ENCODE measurements around the gene ANKRD44. TPM values are rescaled to one million over a fixed set of nuclear protein-coding genes. Genes with fewer than 3 reads are reported as not detected.

Gene ANKRD44
- total RNA-seq, 2 donors from 2014 or later = 7.0 to 7.9 TPM

DNA sequence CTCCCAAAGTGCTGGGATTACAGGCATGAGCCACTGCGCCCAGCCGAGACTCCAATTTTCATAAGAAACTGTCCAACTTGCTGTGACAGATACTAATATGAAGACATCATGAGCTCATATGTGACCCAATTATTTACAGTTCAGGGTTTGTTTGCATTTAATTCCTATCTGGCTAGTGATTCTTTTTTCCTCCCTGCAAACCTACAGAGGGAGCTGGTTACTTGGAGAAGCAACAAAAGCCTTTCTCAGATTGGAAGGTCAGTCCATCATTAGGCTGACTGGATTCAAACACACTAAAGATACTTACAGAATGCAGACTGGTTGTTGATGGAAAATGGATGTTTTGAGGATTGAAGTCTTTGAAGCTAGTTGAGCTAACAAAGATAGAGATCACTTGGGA, 176.4 kb downstream of the ANKRD44 start:
- H3K27ac ChIP-seq = no peak overlapping the region
- no peaks in the 10 kb centered on the region for H3K27me3 ChIP-seq
- H3K4me3 ChIP-seq = no peak overlapping the region
- H3K9me3 ChIP-seq = no peaks in the 10 kb centered on the region
- no peak overlapping the region for H3K9ac ChIP-seq (ENCODE audit: low read depth in 2 of 2, low read length in 2 of 2)
- intact Hi-C loops (cut with DNase I) = no loop called here
- TF ChIP-seq CTCF (IDR thresholded peaks at IDR 0.05) = no peak
- H3K36me3 ChIP-seq = no peaks in the 10 kb centered on the region
- no peak for DNase-seq
- no peaks in the 10 kb centered on the region for H3K4me1 ChIP-seq

DNA sequence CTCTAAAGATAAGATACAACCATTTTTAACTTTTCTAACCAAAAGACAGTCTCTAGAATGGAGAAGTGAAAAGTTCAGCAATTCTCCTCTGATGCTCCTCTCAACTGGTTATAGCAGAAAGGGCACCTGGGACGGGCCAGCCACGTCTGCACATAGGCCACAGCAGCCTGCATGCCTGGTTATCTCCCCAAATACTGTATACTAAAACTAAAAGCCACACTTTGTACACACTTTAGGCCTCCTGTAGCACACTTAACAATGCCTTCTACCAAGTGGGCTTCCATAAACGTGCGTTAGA, 179.1 kb downstream of the ANKRD44 start:
- H3K4me1 ChIP-seq = no peaks in the 10 kb centered on the region
- intact Hi-C loops (cut with DNase I) = no loop called here
- H3K27me3 ChIP-seq = no peaks in the 10 kb centered on the region
- H3K9ac ChIP-seq (ENCODE audit: low read depth in 2 of 2, low read length in 2 of 2) = no peak overlapping the region
- no peaks in the 10 kb centered on the region for H3K36me3 ChIP-seq
- no peak overlapping the region for H3K27ac ChIP-seq
- no peak for TF ChIP-seq CTCF (IDR thresholded peaks at IDR 0.05)
- no peak for DNase-seq
- no peaks in the 10 kb centered on the region for H3K9me3 ChIP-seq
- H3K4me3 ChIP-seq = no peak overlapping the region

DNA sequence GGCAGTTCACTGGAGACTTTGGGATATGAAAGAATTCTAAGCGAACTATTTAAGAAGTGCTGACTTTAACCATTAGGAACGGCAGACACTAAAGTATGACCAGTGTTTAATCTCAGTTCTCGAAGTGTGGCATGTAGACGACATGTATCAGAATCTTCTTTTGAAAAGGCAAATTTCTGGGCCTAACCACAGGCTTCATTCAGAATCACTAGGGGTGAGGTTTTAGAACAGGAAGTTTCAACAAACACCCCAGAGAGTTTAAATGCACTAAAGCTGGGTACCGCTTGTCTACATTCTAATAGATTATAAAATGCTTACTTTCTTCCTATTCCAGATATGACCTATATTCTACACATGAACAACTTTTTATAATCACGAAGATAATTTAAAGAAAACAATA, 180.3 kb downstream of the ANKRD44 start:
- Histone ChIP-seq H3K27ac (no peak overlapping the region), H3K4me3 (no peak overlapping the region), H3K27me3 (no peaks in the 10 kb centered on the region), H3K9ac (ENCODE audit: low read depth in 2 of 2, low read length in 2 of 2) (no peak overlapping the region), H3K9me3 (no peaks in the 10 kb centered on the region), H3K36me3 (no peaks in the 10 kb centered on the region), H3K4me1 (no peaks in the 10 kb centered on the region)
- intact Hi-C loops (cut with DNase I) = no loop called here
- no peak for DNase-seq
- no peak for TF ChIP-seq CTCF (IDR thresholded peaks at IDR 0.05)

- no peak for TF ChIP-seq CTCF (IDR thresholded peaks at IDR 0.05)
- intact Hi-C loops (cut with DNase I) = no loop called here
- DNase-seq = no peak
- H3K27ac ChIP-seq = no peak overlapping the region
- H3K4me1 ChIP-seq = no peaks in the 10 kb centered on the region
- H3K27me3 ChIP-seq = no peaks in the 10 kb centered on the region
- no peaks in the 10 kb centered on the region for H3K9me3 ChIP-seq
- H3K9ac ChIP-seq (ENCODE audit: low read depth in 2 of 2, low read length in 2 of 2) = no peak overlapping the region
- H3K36me3 ChIP-seq = no peaks in the 10 kb centered on the region
- no peak overlapping the region for H3K4me3 ChIP-seq
Measured at GRCh38 chr2:197128897-197129296, 181.7 kb downstream of the ANKRD44 start.

DNA sequence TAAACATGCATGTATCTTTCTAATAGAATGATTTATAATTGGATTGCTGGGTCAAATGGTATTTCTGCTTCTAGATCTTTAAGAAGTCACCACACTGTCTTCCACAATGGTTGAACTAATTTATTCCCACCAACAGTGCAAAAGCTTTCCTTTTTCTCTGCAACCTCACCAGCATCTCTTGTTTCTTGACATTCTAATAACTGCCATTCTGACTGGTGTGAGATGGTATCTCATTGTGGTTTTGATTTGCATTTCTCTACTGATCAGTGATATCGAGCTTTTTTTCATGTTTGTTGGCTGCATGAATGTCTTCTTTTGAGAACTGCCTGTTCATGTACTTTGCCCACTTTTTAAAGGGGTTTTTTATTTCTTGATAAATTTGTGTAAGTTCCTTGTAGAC, 182.5 kb downstream of the ANKRD44 start:
- H3K9ac ChIP-seq (ENCODE audit: low read depth in 2 of 2, low read length in 2 of 2) = no peak overlapping the region
- H3K27me3 ChIP-seq = no peaks in the 10 kb centered on the region
- no peak for TF ChIP-seq CTCF (IDR thresholded peaks at IDR 0.05)

More for the DNA sequence above, 182.5 kb downstream of the ANKRD44 start:
- Histone ChIP-seq H3K4me3 (no peak overlapping the region), H3K9me3 (no peaks in the 10 kb centered on the region), H3K4me1 (no peaks in the 10 kb centered on the region), H3K36me3 (no peaks in the 10 kb centered on the region), H3K27ac (no peak overlapping the region)
- DNase-seq = no peak
- intact Hi-C loops (cut with DNase I) = no loop called here

All from colonic mucosa (tissue), 4 donors.